HepG2 (cell line): Measurements from ENCODE around the gene MYO10. TPM values are rescaled to one million over a fixed set of nuclear protein-coding genes. Genes with fewer than 3 reads are reported as not detected.

Experiments
- HOXD1 ChIP-seq: sonication (generic); formaldehyde crosslinking; IDR thresholded peaks from 2 replicates; pipeline ENCODE4 v1.5.0; 2020; ENCODE audit warnings: missing genetic modification reagents
- KAT8 ChIP-seq: IDR thresholded peaks from 2 replicates; pipeline ENCODE4 v1.6.1; 2016; ENCODE audit warnings: missing genetic modification reagents, missing compliant biosample characterization
- NFIC ChIP-seq: IDR thresholded peaks from 2 replicates; pipeline ENCODE4 v1.6.1; 2012; ENCODE audit warnings: mild to moderate bottlenecking, low read length, inconsistent platforms
- PAX8 ChIP-seq: sonication (generic); formaldehyde crosslinking; IDR thresholded peaks from 2 replicates; pipeline ENCODE4 v1.8.0; 2022; ENCODE audit warnings: mild to moderate bottlenecking, missing genetic modification reagents, borderline replicate concordance
- RBAK ChIP-seq: sonication (generic); formaldehyde crosslinking; IDR thresholded peaks from 2 replicates; pipeline ENCODE4 v1.5.1; 2020; ENCODE audit warnings: mild to moderate bottlenecking, missing genetic modification reagents
- SAFB2 ChIP-seq: sonication (generic); formaldehyde crosslinking; IDR thresholded peaks from 2 replicates; pipeline ENCODE4 v1.5.1; 2020; ENCODE audit warnings: missing genetic modification reagents, low read depth, mild to moderate bottlenecking, borderline replicate concordance
- SALL1 ChIP-seq: sonication (generic); formaldehyde crosslinking; IDR thresholded peaks from 2 replicates; pipeline ENCODE4 v1.8.0; 2022; ENCODE audit warnings: mild to moderate bottlenecking, missing genetic modification reagents
- SP1 ChIP-seq, 2 experiments: fragments of 450-650 bp in 1 of 2; sonication (generic) in 1 of 2; formaldehyde crosslinking in 1 of 2; IDR thresholded peaks; 2 replicates each; pipeline versions ENCODE4 v1.4.0 to v1.6.1; 2016 to 2020; ENCODE audit warnings: missing genetic modification reagents in 1 of 2
- STAG1 ChIP-seq: sonication (generic); formaldehyde crosslinking; IDR thresholded peaks from 2 replicates; pipeline ENCODE4 v1.4.0; 2020; ENCODE audit warnings: missing genetic modification reagents
- TEAD3 ChIP-seq: optimal IDR thresholded peaks from 2 replicates; pipeline ENCODE3; 2016; ENCODE audit warnings: borderline replicate concordance
- ZC3H4 ChIP-seq: sonication (generic); formaldehyde crosslinking; IDR thresholded peaks from 2 replicates; pipeline ENCODE4 v1.4.0; 2020; ENCODE audit warnings: missing genetic modification reagents, borderline replicate concordance
- ZNF138 ChIP-seq: sonication (generic); formaldehyde crosslinking; IDR thresholded peaks from 2 replicates; pipeline ENCODE4 v1.5.0; 2020; ENCODE audit warnings: mild to moderate bottlenecking, low read depth, missing genetic modification reagents
- ZNF292 ChIP-seq: sonication (generic); formaldehyde crosslinking; IDR thresholded peaks from 2 replicates; pipeline ENCODE4 v1.8.1; 2022; ENCODE audit warnings: mild to moderate bottlenecking, low read depth, missing genetic modification reagents, borderline replicate concordance
- ZNF350 ChIP-seq: sonication (generic); formaldehyde crosslinking; IDR thresholded peaks from 2 replicates; pipeline ENCODE4 v1.4.0; 2020; ENCODE audit warnings: mild to moderate bottlenecking, low read depth, missing genetic modification reagents, borderline replicate concordance
- ZNF383 ChIP-seq: sonication (generic); formaldehyde crosslinking; IDR thresholded peaks from 2 replicates; pipeline ENCODE4 v1.4.0; 2020; ENCODE audit warnings: missing genetic modification reagents, mild to moderate bottlenecking, borderline replicate concordance
- ZNF556 ChIP-seq: sonication (generic); formaldehyde crosslinking; IDR thresholded peaks from 2 replicates; pipeline ENCODE4 v1.4.0; 2020; ENCODE audit warnings: mild to moderate bottlenecking, missing genetic modification reagents, borderline replicate concordance
- ZNF749 ChIP-seq: sonication (generic); formaldehyde crosslinking; IDR thresholded peaks from 2 replicates; pipeline ENCODE4 v1.8.0; 2022; ENCODE audit warnings: mild to moderate bottlenecking, missing genetic modification reagents, moderate library complexity, borderline replicate concordance
- ZNF839 ChIP-seq: sonication (generic); formaldehyde crosslinking; IDR thresholded peaks from 2 replicates; pipeline ENCODE4 v1.4.0; 2020; ENCODE audit warnings: missing genetic modification reagents, mild to moderate bottlenecking, borderline replicate concordance
- polyA plus RNA-seq, 8 experiments: library from polyadenylated mRNA; depleted of rRNA in 3 of 8; stranded (reverse) in 7 of 8; unstranded in 1 of 8; fragments of >200 nt; fragmentation: Illumina TruSeq in 4 of 8; extraction: Trizol in 4 of 8; gene quantifications; 2 replicates each; pipeline versions ENCODE4 v1.2.1 to v1.2.3, GENCODE V29; 2011 to 2016; ENCODE audit warnings: low read depth in 4 of 8, missing spikeins in 1 of 8, mixed read lengths in 1 of 8; ENCODE audit not compliant: insufficient read depth in 1 of 8
- total RNA-seq, 5 experiments: library from RNA; depleted of rRNA; stranded (reverse); fragments of >200 nt; fragmentation: Illumina TruSeq; extraction: Trizol; gene quantifications; 2 replicates each; pipeline ENCODE4 v1.2.3, GENCODE V29; 2016; ENCODE audit warnings: low read depth in 1 of 5
- TF ChIP-seq, protein P1 (sequence below): sonication (generic); formaldehyde crosslinking; IDR thresholded peaks from 2 replicates; pipeline ENCODE4 v1.8.0; 2022; ENCODE audit warnings: mild to moderate bottlenecking, missing genetic modification reagents
- TF ChIP-seq, protein P2 (sequence below): sonication (generic); formaldehyde crosslinking; IDR thresholded peaks from 2 replicates; pipeline ENCODE4 v1.8.1; 2022; ENCODE audit warnings: low read depth, mild to moderate bottlenecking, missing genetic modification reagents
- TF ChIP-seq, protein P3 (sequence below): fragments of 450-650 bp; IDR thresholded peaks from 2 replicates; pipeline ENCODE4 v1.6.1; 2017; ENCODE audit warnings: mild to moderate bottlenecking

MYO10 gene
- total and polyA plus RNA-seq, 2 of the 13 experiments (the other 11 are each of a cell fraction or from before 2014, with no cell fraction given) = 4.5 to 14.0 TPM

DNA sequence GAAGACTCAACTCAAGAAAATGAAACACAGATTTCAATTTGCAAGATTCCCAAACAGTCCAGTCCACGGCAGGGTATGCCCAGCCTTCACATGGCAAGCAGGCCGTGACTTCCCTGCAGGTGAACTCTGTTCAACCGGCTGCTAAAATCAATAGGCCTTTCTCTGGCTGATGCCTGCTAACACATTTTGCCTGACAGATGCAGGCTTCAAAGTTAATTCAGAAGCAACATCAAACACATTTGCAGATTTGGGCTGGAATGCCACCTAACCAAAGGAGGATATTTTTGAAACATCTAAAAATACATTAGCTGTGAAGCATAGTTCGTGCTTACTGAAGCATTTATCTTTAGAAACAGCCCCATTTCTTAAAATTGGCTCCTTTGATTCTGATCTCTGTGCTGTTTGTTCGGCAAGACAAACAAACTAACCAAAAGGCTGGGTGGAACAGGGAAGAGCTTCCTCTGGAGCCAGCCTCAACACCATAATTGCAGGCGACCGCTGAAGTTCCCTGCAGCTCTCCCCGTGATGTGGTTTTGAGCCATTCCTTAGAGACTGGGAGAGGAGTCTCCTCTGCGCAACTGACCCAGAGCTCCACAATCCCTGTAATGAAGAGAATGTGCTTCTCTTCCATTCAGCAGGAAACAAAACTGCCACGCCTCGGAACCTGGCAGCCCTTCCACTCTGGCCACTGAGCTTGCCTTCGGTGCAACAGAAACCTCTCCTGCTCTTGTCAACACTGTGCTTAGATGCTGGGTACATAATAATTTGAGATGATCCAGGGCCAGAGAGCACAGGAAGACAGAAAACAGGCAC is 126.5 kb downstream of the MYO10 start (continued):
- TF ChIP-seq RBAK (CRISPR knock-in tag) (peak; percentile 58; the same call in 1 of the 2 replicates), HOXD1 (CRISPR knock-in tag) (no peak), KAT8 (CRISPR knock-in tag) (no peak), SAFB2 (CRISPR knock-in tag) (no peak), ZNF749 (no peak), STAG1 (no peak), SP1 (IDR thresholded peaks at IDR 0.05) (no peak), SP1 (CRISPR knock-in tag; IDR thresholded peaks at IDR 0.05) (no peak), ZNF839 (no peak), ZNF556 (CRISPR knock-in tag) (no peak), ZC3H4 (CRISPR knock-in tag) (no peak), NFIC (0 out of 2 replicates have a peak, but pooled peaks have one; percentile 21), ZNF138 (CRISPR knock-in tag) (no peak), SALL1 (CRISPR knock-in tag) (no peak), PAX8 (CRISPR knock-in tag) (no peak), ZNF350 (CRISPR knock-in tag) (no peak), ZNF292 (CRISPR knock-in tag) (0 out of 2 replicates have a peak, but pooled peaks have one; percentile 26), TEAD3 (CRISPR knock-in tag) (peak; percentile 32), ZNF383 (CRISPR knock-in tag) (no peak)
- TF ChIP-seq, protein P1, sequence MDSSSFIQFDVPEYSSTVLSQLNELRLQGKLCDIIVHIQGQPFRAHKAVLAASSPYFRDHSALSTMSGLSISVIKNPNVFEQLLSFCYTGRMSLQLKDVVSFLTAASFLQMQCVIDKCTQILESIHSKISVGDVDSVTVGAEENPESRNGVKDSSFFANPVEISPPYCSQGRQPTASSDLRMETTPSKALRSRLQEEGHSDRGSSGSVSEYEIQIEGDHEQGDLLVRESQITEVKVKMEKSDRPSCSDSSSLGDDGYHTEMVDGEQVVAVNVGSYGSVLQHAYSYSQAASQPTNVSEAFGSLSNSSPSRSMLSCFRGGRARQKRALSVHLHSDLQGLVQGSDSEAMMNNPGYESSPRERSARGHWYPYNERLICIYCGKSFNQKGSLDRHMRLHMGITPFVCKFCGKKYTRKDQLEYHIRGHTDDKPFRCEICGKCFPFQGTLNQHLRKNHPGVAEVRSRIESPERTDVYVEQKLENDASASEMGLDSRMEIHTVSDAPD (CRISPR knock-in tag) = peak; percentile 52; the same call in 1 of the 2 replicates
- TF ChIP-seq, protein P2, sequence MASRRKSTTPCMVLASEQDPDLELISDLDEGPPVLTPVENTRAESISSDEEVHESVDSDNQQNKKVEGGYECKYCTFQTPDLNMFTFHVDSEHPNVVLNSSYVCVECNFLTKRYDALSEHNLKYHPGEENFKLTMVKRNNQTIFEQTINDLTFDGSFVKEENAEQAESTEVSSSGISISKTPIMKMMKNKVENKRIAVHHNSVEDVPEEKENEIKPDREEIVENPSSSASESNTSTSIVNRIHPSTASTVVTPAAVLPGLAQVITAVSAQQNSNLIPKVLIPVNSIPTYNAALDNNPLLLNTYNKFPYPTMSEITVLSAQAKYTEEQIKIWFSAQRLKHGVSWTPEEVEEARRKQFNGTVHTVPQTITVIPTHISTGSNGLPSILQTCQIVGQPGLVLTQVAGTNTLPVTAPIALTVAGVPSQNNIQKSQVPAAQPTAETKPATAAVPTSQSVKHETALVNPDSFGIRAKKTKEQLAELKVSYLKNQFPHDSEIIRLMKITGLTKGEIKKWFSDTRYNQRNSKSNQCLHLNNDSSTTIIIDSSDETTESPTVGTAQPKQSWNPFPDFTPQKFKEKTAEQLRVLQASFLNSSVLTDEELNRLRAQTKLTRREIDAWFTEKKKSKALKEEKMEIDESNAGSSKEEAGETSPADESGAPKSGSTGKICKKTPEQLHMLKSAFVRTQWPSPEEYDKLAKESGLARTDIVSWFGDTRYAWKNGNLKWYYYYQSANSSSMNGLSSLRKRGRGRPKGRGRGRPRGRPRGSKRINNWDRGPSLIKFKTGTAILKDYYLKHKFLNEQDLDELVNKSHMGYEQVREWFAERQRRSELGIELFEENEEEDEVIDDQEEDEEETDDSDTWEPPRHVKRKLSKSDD (CRISPR knock-in tag) = no peak
- TF ChIP-seq, protein P3, sequence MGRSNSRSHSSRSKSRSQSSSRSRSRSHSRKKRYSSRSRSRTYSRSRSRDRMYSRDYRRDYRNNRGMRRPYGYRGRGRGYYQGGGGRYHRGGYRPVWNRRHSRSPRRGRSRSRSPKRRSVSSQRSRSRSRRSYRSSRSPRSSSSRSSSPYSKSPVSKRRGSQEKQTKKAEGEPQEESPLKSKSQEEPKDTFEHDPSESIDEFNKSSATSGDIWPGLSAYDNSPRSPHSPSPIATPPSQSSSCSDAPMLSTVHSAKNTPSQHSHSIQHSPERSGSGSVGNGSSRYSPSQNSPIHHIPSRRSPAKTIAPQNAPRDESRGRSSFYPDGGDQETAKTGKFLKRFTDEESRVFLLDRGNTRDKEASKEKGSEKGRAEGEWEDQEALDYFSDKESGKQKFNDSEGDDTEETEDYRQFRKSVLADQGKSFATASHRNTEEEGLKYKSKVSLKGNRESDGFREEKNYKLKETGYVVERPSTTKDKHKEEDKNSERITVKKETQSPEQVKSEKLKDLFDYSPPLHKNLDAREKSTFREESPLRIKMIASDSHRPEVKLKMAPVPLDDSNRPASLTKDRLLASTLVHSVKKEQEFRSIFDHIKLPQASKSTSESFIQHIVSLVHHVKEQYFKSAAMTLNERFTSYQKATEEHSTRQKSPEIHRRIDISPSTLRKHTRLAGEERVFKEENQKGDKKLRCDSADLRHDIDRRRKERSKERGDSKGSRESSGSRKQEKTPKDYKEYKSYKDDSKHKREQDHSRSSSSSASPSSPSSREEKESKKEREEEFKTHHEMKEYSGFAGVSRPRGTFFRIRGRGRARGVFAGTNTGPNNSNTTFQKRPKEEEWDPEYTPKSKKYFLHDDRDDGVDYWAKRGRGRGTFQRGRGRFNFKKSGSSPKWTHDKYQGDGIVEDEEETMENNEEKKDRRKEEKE = no peak
